Gastrocnemius medialis (tissue), 4 donors: ENCODE data around the gene PRICKLE2.

Experiments used
- CTCF ChIP-seq, 5 experiments: fragments of 450-650 bp in 3 of 5; fragments of 200-600 bp in 2 of 5; sonication (generic) in 2 of 5; IDR thresholded peaks in 4 of 5; conservative IDR thresholded peaks in 1 of 5; 1 replicate in 4 of 5; 2 replicates in 1 of 5; pipeline ENCODE4 v1.5.1; 2016 to 2019; ENCODE audit warnings: antibody characterized with exemption in 5 of 5, mild to moderate bottlenecking in 3 of 5, moderate library complexity in 3 of 5
- POLR2A ChIP-seq, 2 donors: fragments of 450-650 bp; IDR thresholded peaks; one replicate each; pipeline ENCODE4 v1.6.1; 2017; ENCODE audit warnings: antibody characterized with exemption in 2 of 2, mild to moderate bottlenecking in 2 of 2, moderate library complexity in 2 of 2

GRCh38 chr3:64063207-64063982 lies 161.9 kb downstream of the PRICKLE2 start:
- no peak for TF ChIP-seq CTCF (IDR thresholded peaks at IDR 0.05 in 4 of 5, conservative IDR thresholded peaks at IDR 0.05 in 1 of 5)
- no peak for TF ChIP-seq POLR2A (IDR thresholded peaks at IDR 0.05)
